Astrocyte of the hippocampus (primary cell): ENCODE measurements around the gene DCAF15.
"Not testable (repeated sequence)": the region's sequence is repeated elsewhere in the genome, so short reads cannot be mapped to it uniquely, and the experiment has no call there.

ENCODE experiments used
- DNase-seq: peaks from one replicate; pipeline ENCODE4 v3.0.0; 2011; ENCODE audit warnings: low read depth, low spot score

DCAF15 gene, protein sequence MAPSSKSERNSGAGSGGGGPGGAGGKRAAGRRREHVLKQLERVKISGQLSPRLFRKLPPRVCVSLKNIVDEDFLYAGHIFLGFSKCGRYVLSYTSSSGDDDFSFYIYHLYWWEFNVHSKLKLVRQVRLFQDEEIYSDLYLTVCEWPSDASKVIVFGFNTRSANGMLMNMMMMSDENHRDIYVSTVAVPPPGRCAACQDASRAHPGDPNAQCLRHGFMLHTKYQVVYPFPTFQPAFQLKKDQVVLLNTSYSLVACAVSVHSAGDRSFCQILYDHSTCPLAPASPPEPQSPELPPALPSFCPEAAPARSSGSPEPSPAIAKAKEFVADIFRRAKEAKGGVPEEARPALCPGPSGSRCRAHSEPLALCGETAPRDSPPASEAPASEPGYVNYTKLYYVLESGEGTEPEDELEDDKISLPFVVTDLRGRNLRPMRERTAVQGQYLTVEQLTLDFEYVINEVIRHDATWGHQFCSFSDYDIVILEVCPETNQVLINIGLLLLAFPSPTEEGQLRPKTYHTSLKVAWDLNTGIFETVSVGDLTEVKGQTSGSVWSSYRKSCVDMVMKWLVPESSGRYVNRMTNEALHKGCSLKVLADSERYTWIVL

DNA sequence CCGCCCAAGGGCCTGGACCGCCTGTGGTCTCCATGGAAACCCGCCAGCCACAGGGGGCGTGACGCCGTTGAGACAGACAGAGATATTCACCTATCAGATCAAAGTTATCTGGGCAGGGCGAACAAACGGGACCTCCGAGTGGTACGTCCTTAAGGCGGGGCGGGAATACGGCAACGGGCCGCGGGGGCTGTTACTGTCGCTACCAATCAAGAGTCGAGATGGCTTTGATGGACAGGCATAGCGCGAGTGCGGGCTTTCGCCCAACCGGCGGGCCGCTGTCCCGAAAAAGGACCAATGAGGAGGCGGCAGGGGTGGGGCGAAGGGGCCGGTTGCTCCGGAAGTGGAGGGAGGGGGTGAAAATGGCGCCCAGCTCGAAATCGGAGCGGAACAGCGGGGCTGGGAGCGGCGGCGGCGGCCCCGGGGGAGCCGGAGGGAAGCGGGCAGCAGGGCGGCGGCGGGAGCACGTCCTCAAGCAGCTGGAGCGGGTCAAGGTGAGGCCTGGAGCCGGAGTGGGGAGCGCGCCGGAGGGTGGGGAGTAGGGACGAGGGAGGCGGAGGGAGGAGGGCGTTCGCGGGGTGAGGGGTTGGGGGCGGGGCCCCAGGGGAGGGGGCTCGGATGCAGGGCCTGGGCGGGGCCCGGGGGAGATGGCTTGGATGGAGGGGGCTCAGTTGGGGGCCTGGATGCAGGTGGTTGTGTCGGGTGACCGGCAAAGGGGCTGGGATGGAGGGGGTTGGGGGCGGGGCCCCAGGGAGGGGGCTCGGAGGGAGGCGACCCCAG lies at the start of gene DCAF15:
DCAF15 (plus strand) TSS at position 356 of the 777 bp plus-strand sequence; CDS start at position 360, 4 bp downstream.
- peak; percentile 100 for DNase-seq

GRCh38 chr19:13902993-13903555 lies 49.2 kb upstream of the DCAF15 start:
- DNase-seq: no peak

GRCh38 chr19:13905634-13906520 lies 46.4 kb upstream of the DCAF15 start, which contains the start of the genes BRME1 and CC2D1A:
BRME1 (minus strand) TSS chr19:13906117; CDS start chr19:13904892, 1,225 bp downstream.
CC2D1A (plus strand) TSS chr19:13906201; CDS start chr19:13906442, 241 bp downstream.
- peak; percentile 94 for DNase-seq

DNA sequence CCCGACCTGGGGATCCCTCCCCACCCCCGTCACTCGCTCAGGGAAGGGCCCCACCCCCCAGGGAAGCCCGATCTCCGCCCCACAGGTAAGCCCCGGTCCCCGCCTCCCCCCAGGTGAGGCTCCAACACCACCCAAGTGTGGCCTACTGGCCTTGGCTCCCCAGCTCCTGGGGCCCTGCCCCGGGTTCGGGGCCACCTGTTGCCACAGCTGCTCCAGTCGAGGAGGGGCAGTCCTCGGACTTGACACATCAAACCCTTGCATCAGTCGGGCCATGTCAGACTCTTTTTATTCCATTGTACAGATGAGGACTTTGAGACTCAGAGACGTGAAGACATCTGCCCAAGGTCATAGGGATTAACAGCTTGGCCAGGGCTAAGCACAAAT lies 45.8 kb upstream of the DCAF15 start:
- no peak for DNase-seq

- DNase-seq: no peak
Observed at GRCh38 chr19:13906910-13907309, 45.4 kb upstream of the DCAF15 start.

DNA sequence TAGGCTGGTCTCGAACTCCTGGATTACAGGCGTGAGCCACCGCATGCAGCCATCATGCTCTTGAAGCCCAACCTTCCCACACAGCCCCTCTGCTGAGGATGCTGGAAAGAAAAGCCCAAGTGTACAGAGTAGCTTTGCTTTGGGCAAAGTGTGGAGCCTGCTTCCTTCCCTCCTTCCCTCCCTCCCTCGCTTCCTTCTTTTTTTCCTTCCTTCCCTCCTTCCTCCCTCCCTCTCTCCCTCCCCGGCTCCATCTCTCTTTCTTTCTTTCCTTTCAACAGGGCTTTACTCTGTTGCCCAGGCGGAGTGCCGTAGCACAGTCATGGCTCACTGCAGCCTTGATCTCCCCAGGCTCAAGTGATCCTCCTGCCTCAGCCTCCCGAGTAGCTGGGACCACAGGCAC lies 43.6 kb upstream of the DCAF15 start:
- DNase-seq: no peak

DNA sequence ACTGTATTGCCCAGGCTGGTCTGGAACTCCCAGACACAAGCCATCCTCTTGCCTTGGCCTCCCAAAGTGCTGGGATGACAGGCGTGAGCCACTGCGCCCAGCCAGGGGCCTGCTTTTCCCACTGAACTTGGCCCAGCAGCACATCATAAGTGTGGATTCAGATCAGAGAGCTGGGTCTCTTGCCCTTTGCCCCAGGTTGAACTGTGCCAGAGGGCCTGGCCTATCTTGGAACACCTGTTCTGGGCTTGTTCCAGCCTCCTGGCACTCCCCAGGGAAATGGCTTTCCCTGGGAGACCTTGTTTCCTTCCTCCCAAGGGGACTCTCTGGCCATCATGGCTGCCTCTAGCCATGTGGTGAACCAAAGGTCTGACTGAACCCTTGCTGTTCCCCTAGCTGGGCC lies 42.9 kb upstream of the DCAF15 start:
- no peak for DNase-seq

DNA sequence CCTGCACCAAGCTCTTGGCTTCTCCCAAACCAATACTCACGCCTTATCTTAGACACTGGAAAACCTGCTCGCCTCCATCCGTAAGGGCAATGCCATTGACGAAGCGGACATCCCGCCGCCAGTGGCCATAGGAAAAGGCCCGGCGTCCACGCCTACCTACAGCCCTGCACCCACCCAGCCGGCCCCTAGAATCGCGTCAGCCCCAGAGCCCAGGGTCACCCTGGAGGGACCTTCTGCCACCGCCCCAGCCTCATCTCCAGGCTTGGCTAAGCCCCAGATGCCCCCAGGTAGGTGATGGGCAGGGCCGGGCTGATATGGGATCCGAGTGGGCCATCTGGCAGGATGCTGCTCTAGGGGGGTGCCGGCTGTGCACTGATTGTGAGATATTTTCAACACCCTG lies 39.0 kb upstream of the DCAF15 start:
- no peak for DNase-seq

- no peak for DNase-seq
Observed at GRCh38 chr19:13914777-13915176, 37.5 kb upstream of the DCAF15 start.

DNA sequence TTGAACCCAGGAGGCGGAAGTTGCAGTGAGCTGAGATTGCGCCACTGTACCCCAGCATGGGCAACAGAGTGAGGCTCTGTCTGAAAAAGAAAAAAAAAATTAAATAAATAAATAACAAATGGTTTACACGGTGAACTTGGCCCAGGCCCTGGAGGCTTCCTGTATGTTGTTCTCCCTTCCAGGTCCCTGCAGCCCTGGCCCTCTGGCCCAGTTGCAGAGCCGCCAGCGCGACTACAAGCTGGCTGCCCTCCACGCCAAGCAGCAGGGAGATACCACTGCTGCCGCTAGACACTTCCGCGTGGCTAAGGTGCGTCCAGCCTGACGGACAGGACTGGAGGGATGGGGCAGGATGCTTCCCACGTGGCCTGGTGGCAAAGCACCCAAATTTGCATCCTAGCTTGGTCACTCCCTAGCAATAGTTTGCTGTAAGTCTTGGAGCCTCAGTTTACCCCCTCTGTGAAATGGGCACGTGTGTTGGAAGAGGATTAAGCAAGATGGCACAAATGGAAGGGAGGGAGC lies 34.4 kb upstream of the DCAF15 start:
- no peak for DNase-seq

- no peak for DNase-seq
Observed at GRCh38 chr19:13918726-13919411, 33.4 kb upstream of the DCAF15 start.

- DNase-seq: no peak
Observed at GRCh38 chr19:13920524-13920923, 31.8 kb upstream of the DCAF15 start.

- peak; percentile 40 for DNase-seq
Observed at GRCh38 chr19:13920940-13921747, 31.2 kb upstream of the DCAF15 start.

DNA sequence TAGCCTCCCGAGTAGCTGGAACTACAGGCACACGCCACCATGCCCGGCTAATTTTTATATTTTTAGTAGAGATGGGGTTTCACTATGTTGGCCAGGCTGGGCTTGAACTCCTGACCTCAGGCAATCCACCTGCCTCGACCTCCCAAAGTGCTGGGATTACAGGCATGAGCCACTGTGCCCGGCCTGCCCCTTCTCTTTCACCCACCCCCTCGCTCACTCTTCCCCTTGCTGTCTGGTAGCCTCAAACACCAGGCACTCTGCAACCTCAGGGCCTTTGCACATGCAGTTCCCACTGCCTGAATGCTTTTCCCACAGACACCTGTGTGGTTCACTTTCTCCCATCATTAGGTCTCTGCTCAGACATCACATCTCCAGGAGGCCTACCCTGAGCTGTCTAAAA lies 30.2 kb upstream of the DCAF15 start:
- not testable (repeated sequence) for DNase-seq

DNA sequence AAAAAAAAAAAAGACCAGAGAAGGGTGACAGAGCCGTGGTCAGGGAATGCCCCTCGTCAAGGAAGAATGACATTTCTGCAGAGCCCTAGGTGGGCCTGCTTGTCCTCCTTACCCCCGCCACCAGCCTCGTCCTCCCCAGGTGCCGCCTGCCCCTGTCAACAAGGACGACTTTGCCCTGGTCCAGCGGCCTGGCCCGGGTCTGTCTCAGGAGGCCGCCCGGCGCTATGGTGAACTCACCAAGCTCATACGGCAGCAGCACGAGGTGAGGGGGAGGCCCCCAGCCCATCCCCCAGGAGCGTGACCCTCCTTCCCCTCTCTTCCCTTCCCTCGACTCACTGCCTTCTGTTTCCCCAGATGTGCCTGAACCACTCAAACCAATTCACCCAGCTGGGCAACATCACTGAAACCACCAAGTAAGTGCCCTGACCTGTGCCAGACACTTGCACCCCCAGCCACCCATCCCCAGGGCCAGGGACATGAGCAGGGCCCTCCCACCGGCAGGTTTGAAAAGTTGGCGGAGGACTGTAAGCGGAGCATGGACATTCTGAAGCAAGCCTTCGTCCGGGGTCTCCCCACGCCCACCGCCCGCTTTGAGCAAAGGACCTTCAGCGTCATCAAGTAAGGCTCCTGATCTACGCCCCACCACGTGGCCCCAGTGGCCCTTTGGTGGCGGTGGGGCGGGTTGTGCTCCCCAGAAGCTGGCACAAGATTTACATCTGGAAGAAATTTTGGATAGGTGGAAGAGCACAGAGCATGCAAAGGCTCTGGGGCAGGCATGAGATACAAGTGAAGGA lies 28.9 kb upstream of the DCAF15 start:
- DNase-seq: no peak

GRCh38 chr19:13926010-13926409 lies 26.3 kb upstream of the DCAF15 start:
- no peak for DNase-seq

DNA sequence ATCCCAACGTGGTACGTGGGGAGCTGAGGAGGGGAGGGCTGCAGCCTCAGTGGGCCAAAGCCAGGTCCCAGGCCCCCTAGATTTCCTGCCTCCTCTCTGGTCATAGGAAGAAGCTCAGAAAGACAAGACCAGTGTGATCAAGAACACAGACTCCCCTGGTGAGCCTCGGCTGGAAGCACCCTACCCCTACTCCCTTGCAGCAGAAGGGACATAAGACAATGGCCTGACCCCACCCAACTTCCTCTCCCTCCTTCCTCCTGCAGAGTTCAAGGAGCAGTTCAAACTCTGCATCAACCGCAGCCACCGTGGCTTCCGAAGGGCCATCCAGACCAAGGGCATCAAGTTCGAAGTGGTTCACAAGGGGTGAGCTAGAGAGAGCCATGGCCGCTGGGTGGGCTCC lies 25.6 kb upstream of the DCAF15 start:
- DNase-seq: no peak

GRCh38 chr19:13929340-13929739 lies 23.0 kb upstream of the DCAF15 start:
- no peak for DNase-seq
